GM13976 (cell line): ENCODE data around the gene SV2B.
"Not testable (repeated sequence)": the region's sequence is repeated elsewhere in the genome, so short reads cannot be mapped to it uniquely, and the experiment has no call there.

ENCODE experiments used
- DNase-seq: peaks from one replicate; pipeline ENCODE4 v3.0.0; 2012; ENCODE audit warnings: low spot score
- in situ Hi-C: fragments of 300-500 bp; cut with MboI; formaldehyde crosslinking; loops from one replicate; pipeline ENCODE4 v1.12.0; 2022; ENCODE audit warnings: low sequenced_read_pairs, mixed read lengths, inconsistent platforms; ENCODE audit not compliant: unreplicated experiment
- TF ChIP-seq, protein P1 (sequence below): IDR thresholded peaks from 2 replicates; pipeline ENCODE4 v1.5.1; 2012; ENCODE audit warnings: borderline replicate concordance, mild to moderate bottlenecking; ENCODE audit not compliant: insufficient read depth; ENCODE audit errors: extremely low read depth, missing control alignments, control extremely low read depth

The SV2B gene

DNA sequence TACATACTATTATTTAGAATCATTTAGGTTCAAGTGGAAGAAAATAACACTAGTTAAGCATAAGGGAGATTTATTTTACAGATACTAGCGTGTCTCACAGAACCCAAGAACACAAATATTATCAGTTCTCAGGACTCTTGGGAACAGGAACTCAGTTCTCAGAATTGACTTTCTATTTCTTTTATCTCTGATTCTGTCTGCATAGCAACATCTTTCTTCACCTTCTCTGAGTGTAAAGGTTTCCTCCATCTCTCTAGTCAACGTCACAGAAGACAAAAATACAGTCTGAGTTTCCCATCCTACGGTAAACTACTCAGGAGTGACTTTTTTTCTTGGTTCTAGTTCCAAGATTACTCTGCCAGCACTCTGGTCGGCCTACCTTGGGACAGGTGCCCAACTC is 220.0 kb downstream of the SV2B start:
- in situ Hi-C loops, result loop anchor here (25.0 kb wide), 1 partner anchor 517 kb away; no protein-coding TSS in a partner anchor

GRCh38 chr15:91329914-91330313 is 229.9 kb downstream of the SV2B start:
- in situ Hi-C loops, result no loop called here
- TF ChIP-seq, protein P1, sequence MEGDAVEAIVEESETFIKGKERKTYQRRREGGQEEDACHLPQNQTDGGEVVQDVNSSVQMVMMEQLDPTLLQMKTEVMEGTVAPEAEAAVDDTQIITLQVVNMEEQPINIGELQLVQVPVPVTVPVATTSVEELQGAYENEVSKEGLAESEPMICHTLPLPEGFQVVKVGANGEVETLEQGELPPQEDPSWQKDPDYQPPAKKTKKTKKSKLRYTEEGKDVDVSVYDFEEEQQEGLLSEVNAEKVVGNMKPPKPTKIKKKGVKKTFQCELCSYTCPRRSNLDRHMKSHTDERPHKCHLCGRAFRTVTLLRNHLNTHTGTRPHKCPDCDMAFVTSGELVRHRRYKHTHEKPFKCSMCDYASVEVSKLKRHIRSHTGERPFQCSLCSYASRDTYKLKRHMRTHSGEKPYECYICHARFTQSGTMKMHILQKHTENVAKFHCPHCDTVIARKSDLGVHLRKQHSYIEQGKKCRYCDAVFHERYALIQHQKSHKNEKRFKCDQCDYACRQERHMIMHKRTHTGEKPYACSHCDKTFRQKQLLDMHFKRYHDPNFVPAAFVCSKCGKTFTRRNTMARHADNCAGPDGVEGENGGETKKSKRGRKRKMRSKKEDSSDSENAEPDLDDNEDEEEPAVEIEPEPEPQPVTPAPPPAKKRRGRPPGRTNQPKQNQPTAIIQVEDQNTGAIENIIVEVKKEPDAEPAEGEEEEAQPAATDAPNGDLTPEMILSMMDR, result no peak
- no peak for DNase-seq

More for the DNA sequence above, 220.0 kb downstream of the SV2B start:
- TF ChIP-seq, protein P1, result no peak
- DNase-seq, result no peak

GRCh38 chr15:91331581-91331980 is 231.5 kb downstream of the SV2B start:
- no peak for DNase-seq

GRCh38 chr15:91335702-91336101 is 235.6 kb downstream of the SV2B start:
- no peak for DNase-seq
- TF ChIP-seq, protein P1, result no peak
- in situ Hi-C loops, result no loop called here

More at GRCh38 chr15:91331581-91331980, 231.5 kb downstream of the SV2B start:
- in situ Hi-C loops, result no loop called here
- TF ChIP-seq, protein P1, result no peak

GRCh38 chr15:91336687-91337086 is 236.6 kb downstream of the SV2B start:
- TF ChIP-seq, protein P1, result no peak
- in situ Hi-C loops, result no loop called here
- no peak for DNase-seq

GRCh38 chr15:91338766-91339165 is 238.7 kb downstream of the SV2B start:
- in situ Hi-C loops, result no loop called here
- TF ChIP-seq, protein P1, result no peak
- DNase-seq, result no peak

DNA sequence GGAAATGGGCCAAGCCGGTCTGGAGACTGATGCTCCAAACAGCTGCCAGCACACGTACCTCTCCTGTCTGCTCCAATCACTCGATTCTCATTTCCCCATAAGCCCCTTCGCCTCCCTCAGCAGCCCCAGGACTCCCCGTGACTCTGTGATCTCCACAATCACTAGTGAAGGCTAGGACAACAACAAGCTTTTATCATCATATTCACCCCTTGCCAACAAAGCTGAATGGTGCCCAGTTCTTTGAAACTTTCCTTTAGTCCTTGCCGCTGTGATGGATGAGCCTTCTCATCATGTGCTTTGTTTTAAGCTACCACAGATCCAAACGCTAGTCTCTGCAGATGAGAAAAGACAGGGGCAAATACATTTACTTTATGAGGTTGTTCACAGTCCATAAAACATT is 242.0 kb downstream of the SV2B start:
- TF ChIP-seq, protein P1, result no peak
- no peak for DNase-seq
- in situ Hi-C loops, result no loop called here

DNA sequence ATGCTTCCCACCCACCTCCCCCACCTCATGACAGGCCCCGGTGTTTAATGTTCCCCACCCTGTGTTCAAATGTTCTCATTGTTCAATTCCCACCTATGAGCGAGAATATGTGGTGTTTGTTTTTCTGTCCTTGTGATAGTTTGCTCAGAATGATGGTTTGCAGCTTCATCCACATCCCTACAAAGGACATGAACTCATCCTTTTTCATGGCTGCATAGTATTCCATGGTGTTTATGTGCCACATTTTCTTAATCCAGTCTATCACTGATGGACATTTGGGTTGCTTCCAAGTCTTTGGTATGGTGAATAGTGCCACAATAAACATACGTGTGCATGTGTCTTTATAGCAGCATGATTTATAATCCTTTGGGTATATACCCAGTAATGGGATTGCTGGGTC is 244.9 kb downstream of the SV2B start:
- DNase-seq, in situ Hi-C loops: not testable (repeated sequence)
